Skeletal muscle cell (primary cell): Measurements from ENCODE around the gene MPIG6B.
A peak's percentile ranks its signal among the peaks of the same experiment; 100 is the strongest.
"Not testable (repeated sequence)": the region's sequence is repeated elsewhere in the genome, so short reads cannot be mapped to it uniquely, and the experiment has no call there.

ENCODE experiments used
- DNase-seq: peaks from one replicate; pipeline ENCODE4 v3.0.0-alpha.2; 2010; ENCODE audit warnings: low read depth
- H3K4me3 ChIP-seq: 2 replicates; pipeline ENCODE4 v1.5.1; 2011; ENCODE audit warnings: low read depth, mild to moderate bottlenecking, control low read depth, low read length, moderate library complexity

MPIG6B gene

DNA sequence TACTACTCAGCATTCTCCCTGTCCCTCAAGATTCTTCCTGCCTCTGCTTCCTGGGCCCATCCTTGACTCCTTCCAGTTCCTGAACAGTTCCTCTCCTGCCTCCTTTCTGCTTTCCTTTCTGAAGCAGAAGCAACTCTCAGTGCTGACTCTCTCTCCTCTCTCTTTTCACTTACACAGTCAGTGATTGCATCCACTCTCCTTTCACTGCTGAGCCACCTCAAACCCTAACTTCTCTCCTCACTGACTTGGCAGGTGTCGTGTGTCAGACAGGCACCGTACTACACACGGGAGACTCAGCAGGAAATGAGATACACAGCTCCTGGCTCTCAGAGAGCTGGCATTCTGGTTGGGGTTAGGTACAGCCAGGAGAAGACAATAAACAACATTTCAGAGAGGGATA lies 25.6 kb upstream of the MPIG6B start:
- DNase-seq = no peak
- H3K4me3 ChIP-seq = no peak overlapping the region

- H3K4me3 ChIP-seq = no peak overlapping the region
Measured at GRCh38 chr6:31700740-31701401, 22.3 kb upstream of the MPIG6B start.

GRCh38 chr6:31701666-31702404 lies 21.3 kb upstream of the MPIG6B start:
- peak overlapping the region; percentile 81 for H3K4me3 ChIP-seq
- no peak for DNase-seq

More at GRCh38 chr6:31700740-31701401, 22.3 kb upstream of the MPIG6B start:
- DNase-seq = no peak

- H3K4me3 ChIP-seq = peak overlapping the region; percentile 81
- no peak for DNase-seq
Measured at GRCh38 chr6:31702405-31702818, 20.8 kb upstream of the MPIG6B start.

GRCh38 chr6:31702819-31703716 lies 20.1 kb upstream of the MPIG6B start, which contains the start of gene ABHD16A:
TSS of gene ABHD16A (minus strand) at chr6:31703324. CDS start at chr6:31703281, 43 bp downstream.
- peak; percentile 94 for DNase-seq
- H3K4me3 ChIP-seq = peak within 1 kb of the TSS; percentile 81

DNA sequence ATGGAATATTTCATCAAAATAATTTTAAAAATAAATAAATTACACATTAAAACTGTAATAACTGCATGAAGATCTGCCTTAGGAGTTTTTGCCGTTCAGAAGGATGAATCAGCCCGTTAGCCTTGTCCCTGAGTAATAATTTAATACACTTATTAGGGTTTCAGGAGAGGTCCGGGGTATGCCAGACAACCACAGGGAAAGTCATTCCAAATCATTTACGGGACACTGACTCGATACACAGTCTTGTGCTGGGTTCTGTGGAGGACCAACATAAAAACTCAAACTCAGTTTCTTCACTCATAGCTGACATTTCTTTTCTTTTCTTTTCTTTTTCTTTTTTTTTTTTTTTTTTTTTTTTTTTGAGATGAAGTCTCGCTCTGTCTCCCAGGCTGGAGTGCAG lies 17.2 kb upstream of the MPIG6B start:
- no peak for DNase-seq
- H3K4me3 ChIP-seq = no peak overlapping the region

- DNase-seq = no peak
- H3K4me3 ChIP-seq = no peak within 1 kb of the TSS
Measured at GRCh38 chr6:31706599-31706998, 16.6 kb upstream of the MPIG6B start, which contains the start of gene LY6G6F. TSS of gene LY6G6F (plus strand) at chr6:31706866. CDS start at chr6:31706907, 41 bp downstream.

DNA sequence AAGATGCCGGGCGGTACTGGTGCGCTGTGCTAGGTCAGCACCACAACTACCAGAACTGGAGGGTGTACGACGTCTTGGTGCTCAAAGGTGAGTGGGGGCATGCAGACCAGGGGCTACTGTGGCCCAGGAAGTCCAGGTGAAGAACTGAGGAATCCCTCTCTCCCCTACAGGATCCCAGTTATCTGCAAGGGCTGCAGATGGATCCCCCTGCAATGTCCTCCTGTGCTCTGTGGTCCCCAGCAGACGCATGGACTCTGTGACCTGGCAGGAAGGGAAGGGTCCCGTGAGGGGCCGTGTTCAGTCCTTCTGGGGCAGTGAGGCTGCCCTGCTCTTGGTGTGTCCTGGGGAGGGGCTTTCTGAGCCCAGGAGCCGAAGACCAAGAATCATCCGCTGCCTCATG lies 15.5 kb upstream of the MPIG6B start:
- H3K4me3 ChIP-seq = no peak overlapping the region
- no peak for DNase-seq

DNA sequence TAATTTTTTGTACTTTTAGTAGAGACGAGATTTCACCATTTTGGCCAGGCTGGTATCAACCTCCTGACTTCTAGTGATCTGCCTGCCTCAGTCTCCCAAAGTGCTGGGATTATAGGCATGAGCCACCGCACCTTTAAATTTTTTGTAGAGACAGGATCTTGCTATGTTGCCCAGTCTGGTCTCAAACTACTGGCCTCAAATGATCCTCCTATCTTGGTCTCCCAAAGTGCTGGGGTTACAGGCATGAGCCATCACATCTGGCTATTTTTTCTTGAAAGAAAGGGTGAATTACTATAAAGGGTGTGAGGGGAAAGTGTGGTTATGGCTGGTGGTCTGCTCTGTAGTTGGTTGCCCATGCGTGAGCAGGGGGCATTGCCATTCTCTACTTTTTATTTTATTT lies 14.9 kb upstream of the MPIG6B start:
- DNase-seq = no peak
- no peak overlapping the region for H3K4me3 ChIP-seq

DNA sequence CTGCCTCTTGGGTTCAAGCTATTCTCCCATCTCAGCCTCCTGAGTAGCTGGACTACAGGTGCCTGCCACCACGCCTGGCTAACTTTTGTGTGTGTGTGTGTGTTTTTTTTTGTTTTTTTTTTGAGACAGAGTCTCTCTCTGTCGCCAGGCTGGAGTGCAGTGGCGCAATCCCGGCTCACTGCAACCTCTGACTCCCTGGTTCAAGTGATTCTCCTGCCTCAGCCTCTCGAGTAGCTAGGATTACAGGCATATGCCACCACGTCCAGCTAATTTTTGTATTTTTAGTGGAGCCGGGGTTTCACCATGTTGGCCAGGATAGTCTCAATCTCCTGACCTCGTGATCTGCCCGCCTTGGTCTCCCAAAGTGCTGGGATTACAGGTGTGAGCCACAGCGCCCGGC lies 14.0 kb upstream of the MPIG6B start:
- not testable (repeated sequence) for H3K4me3 ChIP-seq, DNase-seq

DNA sequence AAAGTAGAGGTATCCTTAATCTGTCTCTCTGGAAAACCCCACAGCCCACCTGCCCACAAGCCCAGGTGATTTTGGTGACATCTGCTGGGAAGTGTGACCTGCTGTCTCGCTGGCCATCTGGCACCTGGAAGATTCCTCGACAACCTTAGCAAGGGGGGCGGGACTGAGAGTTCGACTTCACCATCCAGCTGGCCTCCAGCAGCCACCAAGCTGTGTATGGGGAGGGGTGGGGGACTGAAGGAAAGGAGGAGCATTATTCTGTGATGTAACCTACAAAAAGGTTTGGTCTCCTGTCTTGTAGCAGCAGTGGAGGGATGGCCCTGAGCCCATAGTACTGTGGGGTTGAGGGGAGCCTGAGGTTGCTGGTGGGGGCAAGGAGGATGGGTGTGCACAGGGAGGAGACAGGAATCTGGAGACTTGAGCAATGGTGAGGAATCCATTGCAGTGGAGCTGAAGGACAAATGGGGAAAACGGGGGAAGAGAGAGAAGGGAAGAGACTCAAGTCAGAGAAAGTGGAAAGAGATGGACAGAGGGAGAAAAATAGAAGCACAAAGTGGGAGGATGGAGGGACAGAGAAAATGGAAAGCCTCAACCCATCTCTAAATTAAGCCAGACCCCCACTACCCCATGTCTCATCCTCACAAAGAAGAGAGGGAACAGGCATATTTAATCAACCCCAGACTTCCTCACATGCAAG lies 12.5 kb upstream of the MPIG6B start:
- DNase-seq = no peak
- H3K4me3 ChIP-seq = no peak overlapping the region

- no peak overlapping the region for H3K4me3 ChIP-seq
- no peak for DNase-seq
Measured at GRCh38 chr6:31711233-31711632, 11.9 kb upstream of the MPIG6B start.

DNA sequence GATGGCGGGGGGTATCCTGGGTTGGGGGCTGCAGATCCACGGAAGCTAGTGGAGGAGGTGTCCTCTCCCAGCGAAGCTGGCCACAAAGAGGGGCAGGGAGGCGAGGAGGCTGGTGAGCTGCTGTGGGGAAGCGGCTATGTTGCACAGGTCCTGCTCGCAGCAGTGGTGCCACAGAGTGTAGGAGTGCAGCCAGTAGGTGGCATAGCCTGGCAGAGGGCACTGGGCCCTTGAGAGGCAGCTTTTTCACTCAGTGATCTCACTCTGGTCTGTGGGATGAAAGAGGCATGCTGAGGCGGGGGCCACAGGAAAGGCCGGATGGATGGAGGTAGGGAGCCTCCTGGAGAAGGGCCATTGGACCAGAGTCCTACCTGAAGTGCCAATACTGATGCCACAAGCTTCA lies 10.9 kb upstream of the MPIG6B start:
- no peak for DNase-seq
- H3K4me3 ChIP-seq = no peak overlapping the region

DNA sequence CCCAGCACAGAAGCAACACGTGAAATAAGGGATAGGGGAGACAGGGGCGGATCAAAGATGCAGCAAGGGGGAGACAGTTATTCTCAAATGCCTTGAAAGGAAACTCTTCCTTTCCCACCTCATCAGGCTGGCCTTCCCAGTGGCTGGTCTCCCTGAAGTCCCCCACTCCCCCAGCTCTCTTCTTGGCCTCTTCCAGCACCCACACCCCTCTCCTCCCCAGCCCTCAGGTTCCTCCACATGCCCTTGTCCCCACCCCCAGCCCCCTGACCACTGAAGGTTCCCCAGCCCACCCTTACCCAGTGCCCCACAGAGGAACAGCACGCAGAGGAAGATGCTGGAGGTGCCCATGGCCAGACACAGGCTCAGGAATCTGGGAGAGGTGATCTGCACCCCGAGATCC lies 9.7 kb upstream of the MPIG6B start:
- no peak overlapping the region for H3K4me3 ChIP-seq
- no peak for DNase-seq

GRCh38 chr6:31713991-31714684 lies 9.0 kb upstream of the MPIG6B start:
- DNase-seq = no peak
- no peak overlapping the region for H3K4me3 ChIP-seq

- no peak for DNase-seq
Measured at GRCh38 chr6:31715022-31715958, 7.9 kb upstream of the MPIG6B start, which contains the start of gene LY6G6D. TSS of gene LY6G6D (plus strand) at chr6:31715348. CDS start at chr6:31715356, 8 bp downstream.

DNA sequence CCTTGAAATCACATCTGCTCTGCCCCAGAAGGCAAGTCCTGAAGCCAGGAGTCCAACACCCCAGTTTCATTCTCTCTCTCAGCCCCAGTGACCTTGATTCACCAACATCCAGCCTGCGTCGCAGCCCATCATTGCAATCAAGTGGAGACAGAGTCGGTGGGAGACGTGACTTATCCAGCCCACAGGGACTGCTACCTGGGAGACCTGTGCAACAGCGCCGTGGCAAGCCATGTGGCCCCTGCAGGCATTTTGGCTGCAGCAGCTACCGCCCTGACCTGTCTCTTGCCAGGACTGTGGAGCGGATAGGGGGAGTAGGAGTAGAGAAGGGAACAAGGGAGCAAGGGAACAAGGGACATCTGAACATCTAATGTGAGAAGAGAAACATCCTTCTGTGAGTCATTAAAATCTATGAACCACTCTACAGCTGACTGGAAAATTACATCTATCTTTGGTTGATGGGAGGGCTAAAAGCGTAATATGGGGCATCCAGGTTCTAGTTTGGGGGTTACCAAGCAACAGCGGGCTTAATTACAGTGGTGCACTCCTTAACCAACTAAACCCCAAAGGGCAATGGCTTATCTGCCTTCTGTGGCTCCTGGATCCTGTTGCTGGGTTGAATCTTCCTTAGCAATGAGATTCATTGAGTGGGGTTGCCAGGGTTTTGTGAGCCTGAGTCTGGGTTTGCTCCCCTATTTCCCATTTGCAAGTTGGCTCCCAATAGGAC lies 5.5 kb upstream of the MPIG6B start:
- DNase-seq = no peak
- no peak overlapping the region for H3K4me3 ChIP-seq

More at GRCh38 chr6:31715022-31715958, 7.9 kb upstream of the MPIG6B start, which contains the start of gene LY6G6D:
- no peak within 1 kb of the TSS for H3K4me3 ChIP-seq
